OCI-LY7 (cell line): ENCODE data around the gene PRAF2. TPM values are rescaled to one million over a fixed set of nuclear protein-coding genes. Genes with fewer than 3 reads are reported as not detected.

Experiments
- BruUV-seq: library from RNA; stranded (reverse); fragments of 400-500 nt; replicated peaks from 2 replicates; lab custom pipeline; 2021; lab: Mats Ljungman, UMichigan
- CTCF ChIA-PET: fragments of 300-600 bp; sonication (Branson Sonifier 250); formaldehyde crosslinking; loops from one replicate; lab custom pipeline; 2022; ENCODE audit warnings: antibody characterized with exemption; ENCODE audit not compliant: unreplicated experiment; lab: Charles Lee
- POLR2A ChIA-PET: fragments of 300-600 bp; sonication (Branson Sonifier 250); formaldehyde crosslinking; loops from one replicate; lab custom pipeline; 2022; ENCODE audit warnings: antibody characterized with exemption; lab: Charles Lee
- DNase-seq: peaks from one replicate; pipeline ENCODE4 v3.0.0-alpha.2; 2015; ENCODE audit warnings: low spot score
- H2AFZ ChIP-seq: fragments of 200-600 bp; sonication (generic), shearing (Covaris generic); 2 replicates; pipeline ENCODE4 v1.6.1; 2014; ENCODE audit warnings: mild to moderate bottlenecking, antibody characterized with exemption, low read length, moderate library complexity
- H3K27ac ChIP-seq: fragments of 200-600 bp; sonication (generic); 2 replicates; pipeline ENCODE4 v1.5.1; 2014; ENCODE audit warnings: mixed run types, low read depth, mild to moderate bottlenecking, moderate library complexity, low read length, inconsistent platforms; ENCODE audit not compliant: poor library complexity, severe bottlenecking
- H3K36me3 ChIP-seq: fragments of 200-600 bp; sonication (generic); 2 replicates; pipeline ENCODE4 v1.6.1; 2014; ENCODE audit warnings: mild to moderate bottlenecking, antibody characterized with exemption, low read length, moderate library complexity, mixed read lengths; ENCODE audit not compliant: insufficient read depth
- H3K4me1 ChIP-seq: fragments of 200-600 bp; sonication (generic); 2 replicates; pipeline ENCODE4 v1.5.1; 2014; ENCODE audit warnings: mild to moderate bottlenecking, low read length; ENCODE audit not compliant: insufficient read depth, poor library complexity, severe bottlenecking
- H3K4me2 ChIP-seq: fragments of 200-600 bp; sonication (generic); 2 replicates; pipeline ENCODE4 v1.6.1; 2014; ENCODE audit warnings: mild to moderate bottlenecking, low read length
- H3K4me3 ChIP-seq: fragments of 200-600 bp; sonication (generic); 2 replicates; pipeline ENCODE4 v1.5.1; 2014; ENCODE audit warnings: mild to moderate bottlenecking, low read depth, low read length; ENCODE audit not compliant: poor library complexity, severe bottlenecking
- H3K79me2 ChIP-seq: fragments of 200-600 bp; sonication (generic); 2 replicates; pipeline ENCODE4 v1.6.1; 2016; ENCODE audit warnings: low read depth, mild to moderate bottlenecking, low read length, moderate library complexity, mixed read lengths; ENCODE audit not compliant: insufficient read depth
- H3K9me2 ChIP-seq: fragments of 200-600 bp; sonication (generic); 2 replicates; pipeline ENCODE4 v1.6.1; 2016; ENCODE audit warnings: mild to moderate bottlenecking, low read length, mixed read lengths; ENCODE audit not compliant: insufficient read depth
- H3K9me3 ChIP-seq: fragments of 200-600 bp; sonication (generic); 2 replicates; pipeline ENCODE4 v1.6.1; 2014; ENCODE audit warnings: mild to moderate bottlenecking, mixed run types, low read length, mixed read lengths
- H4K20me1 ChIP-seq: fragments of 200-600 bp; sonication (generic); 2 replicates; pipeline ENCODE4 v1.6.1; 2014; ENCODE audit warnings: mild to moderate bottlenecking, antibody characterized with exemption, low read length, moderate library complexity, mixed read lengths; ENCODE audit not compliant: insufficient read depth
- EZH2phosphoT487 ChIP-seq: fragments of 200-600 bp; sonication (generic); IDR thresholded peaks from 2 replicates; pipeline ENCODE4 v1.6.1; 2018; ENCODE audit warnings: low read depth, borderline replicate concordance, mild to moderate bottlenecking, mixed run types, antibody characterized with exemption, low read length, moderate library complexity, mixed read lengths
- intact Hi-C: fragments of 100-400 bp; cut with micrococcal nuclease; formaldehyde crosslinking; loops from one replicate; pipeline ENCODE4 v1.10.0; 2022; ENCODE audit not compliant: unreplicated experiment
- total RNA-seq, 2 experiments: library from RNA; depleted of rRNA in 1 of 2; stranded (reverse); fragments of >200 nt in 1 of 2; shearing (Covaris generic) in 1 of 2; gene quantifications; 2 replicates each; pipeline ENCODE4 v1.2.3, GENCODE V29; 2014 to 2022
- TF ChIP-seq, protein P1 (sequence below): fragments of 200-600 bp; sonication (generic); conservative IDR thresholded peaks from 2 replicates; pipeline ENCODE4 v1.5.1; 2014; ENCODE audit warnings: mild to moderate bottlenecking, antibody characterized with exemption, low read length, moderate library complexity, mixed read lengths

Gene PRAF2
- total RNA-seq, 2 experiments from 2014 or later: 2.3 to 20.3 TPM

DNA sequence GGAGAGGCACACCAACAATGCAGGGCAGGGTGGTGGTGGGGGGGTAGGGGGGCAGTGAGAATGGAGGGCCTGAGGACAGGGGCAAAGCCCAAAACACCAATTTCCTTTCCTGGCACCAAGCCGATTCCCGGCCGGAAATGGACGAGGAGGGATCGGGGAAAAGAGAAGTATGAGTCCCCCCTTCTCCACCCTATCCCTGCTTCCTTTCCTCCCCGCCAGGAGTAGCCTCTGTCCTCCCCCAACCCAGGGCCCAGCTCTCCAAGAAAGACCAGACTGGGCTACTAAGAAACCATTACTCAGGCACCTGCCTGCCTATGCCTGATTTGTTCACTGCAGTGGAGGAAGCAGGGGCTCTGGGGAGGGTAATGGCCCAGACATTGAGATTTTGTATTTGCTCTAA, 14.6 kb downstream of the PRAF2 start:
- no peak for DNase-seq
- intact Hi-C loops: no loop called here
- Histone ChIP-seq H3K36me3 (no peaks in the 10 kb centered on the region), H2AFZ (no peak overlapping the region), H3K4me2 (no peak overlapping the region), H3K79me2 (no peaks in the 10 kb centered on the region), H3K9me2 (no peaks in the 10 kb centered on the region), H3K4me3 (no peak overlapping the region), H3K27ac (no peak overlapping the region), H3K4me1 (no peaks in the 10 kb centered on the region), H4K20me1 (no peaks in the 10 kb centered on the region), H3K9me3 (no peaks in the 10 kb centered on the region)
- ChIA-PET CTCF (no interaction called here), POLR2A (no interaction called here)
- BruUV-seq: no TSS peak
- no peak for TF ChIP-seq EZH2phosphoT487
- TF ChIP-seq, protein P1, sequence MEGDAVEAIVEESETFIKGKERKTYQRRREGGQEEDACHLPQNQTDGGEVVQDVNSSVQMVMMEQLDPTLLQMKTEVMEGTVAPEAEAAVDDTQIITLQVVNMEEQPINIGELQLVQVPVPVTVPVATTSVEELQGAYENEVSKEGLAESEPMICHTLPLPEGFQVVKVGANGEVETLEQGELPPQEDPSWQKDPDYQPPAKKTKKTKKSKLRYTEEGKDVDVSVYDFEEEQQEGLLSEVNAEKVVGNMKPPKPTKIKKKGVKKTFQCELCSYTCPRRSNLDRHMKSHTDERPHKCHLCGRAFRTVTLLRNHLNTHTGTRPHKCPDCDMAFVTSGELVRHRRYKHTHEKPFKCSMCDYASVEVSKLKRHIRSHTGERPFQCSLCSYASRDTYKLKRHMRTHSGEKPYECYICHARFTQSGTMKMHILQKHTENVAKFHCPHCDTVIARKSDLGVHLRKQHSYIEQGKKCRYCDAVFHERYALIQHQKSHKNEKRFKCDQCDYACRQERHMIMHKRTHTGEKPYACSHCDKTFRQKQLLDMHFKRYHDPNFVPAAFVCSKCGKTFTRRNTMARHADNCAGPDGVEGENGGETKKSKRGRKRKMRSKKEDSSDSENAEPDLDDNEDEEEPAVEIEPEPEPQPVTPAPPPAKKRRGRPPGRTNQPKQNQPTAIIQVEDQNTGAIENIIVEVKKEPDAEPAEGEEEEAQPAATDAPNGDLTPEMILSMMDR: no peak

DNA sequence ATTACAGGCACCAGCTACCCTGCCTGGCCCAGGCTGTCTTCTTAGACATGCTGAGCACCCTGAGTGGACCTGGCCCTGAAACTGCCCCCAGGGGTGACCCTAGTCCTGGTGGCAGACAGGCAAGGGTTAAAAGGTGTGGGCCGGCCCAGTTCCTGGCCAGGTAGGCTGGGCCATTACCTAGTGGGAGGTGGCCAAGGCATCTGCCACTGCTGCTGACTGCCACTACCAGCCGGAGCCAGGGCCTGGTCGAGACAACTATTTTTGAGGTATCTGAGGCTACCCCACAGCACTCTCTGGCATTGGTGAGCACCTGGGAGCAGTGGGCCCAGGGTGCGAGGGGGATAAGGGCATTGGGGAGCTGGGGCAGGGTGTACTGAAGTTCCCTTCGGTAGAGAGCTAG, 15.0 kb downstream of the PRAF2 start, which contains the start of gene CCDC120:
Gene CCDC120, plus strand, starts transcription at position 206 of the 400 bp plus-strand sequence. CDS start 3,043 bp downstream, outside the sequence.
- Histone ChIP-seq H3K9me3 (no peaks in the 10 kb centered on the region), H3K36me3 (no peaks in the 10 kb centered on the region), H3K79me2 (no peaks in the 10 kb centered on the region), H3K4me2 (no peak within 1 kb of the TSS), H4K20me1 (no peaks in the 10 kb centered on the region), H3K4me3 (no peak within 1 kb of the TSS), H2AFZ (no peak within 1 kb of the TSS), H3K9me2 (no peaks in the 10 kb centered on the region), H3K27ac (no peak within 1 kb of the TSS), H3K4me1 (no peaks in the 10 kb centered on the region)
- no TSS peak for BruUV-seq
- no peak for DNase-seq
- intact Hi-C loops: no loop called here
- POLR2A ChIA-PET: no interaction called here
- CTCF ChIA-PET: no interaction called here
- TF ChIP-seq, protein P1: no peak
- TF ChIP-seq EZH2phosphoT487: no peak

DNA sequence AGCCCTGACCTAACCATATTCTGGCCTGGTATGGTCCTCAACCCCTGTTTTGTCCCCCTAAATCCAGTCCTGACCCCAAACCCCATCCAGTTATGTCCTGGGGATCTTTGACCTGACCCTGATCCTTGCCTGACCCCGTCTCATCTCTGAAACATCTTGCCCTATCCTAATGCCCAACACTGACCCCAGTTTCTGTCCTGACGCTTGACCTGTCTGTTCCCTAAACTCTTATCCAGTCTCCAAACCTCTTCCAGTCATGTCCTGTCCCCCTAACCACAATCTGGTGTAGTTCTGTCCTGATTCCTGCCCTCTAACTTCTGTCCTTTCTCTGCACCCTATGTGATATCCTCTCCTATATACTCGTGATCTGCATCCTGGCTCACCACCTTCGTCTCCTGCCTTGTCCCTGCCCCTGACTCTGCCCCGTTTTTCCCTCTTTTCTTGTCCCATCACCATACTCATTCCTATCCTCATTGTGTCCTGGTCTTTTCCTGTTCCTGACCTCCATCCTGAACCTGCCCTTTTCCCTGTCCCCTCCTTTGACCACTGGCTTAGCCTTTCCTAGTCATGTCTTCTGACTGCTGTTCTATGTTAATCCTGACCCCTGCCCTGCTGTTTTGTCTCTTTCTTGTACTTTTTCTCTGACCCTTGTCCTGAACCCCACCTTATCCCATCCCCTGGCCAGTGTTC, 19.6 kb downstream of the PRAF2 start:
- ChIA-PET POLR2A (no interaction called here), CTCF (no interaction called here)
- H3K79me2 ChIP-seq: no peaks in the 10 kb centered on the region
- H3K4me2 ChIP-seq: peak overlapping the region; percentile 59
- no peak for DNase-seq
- H3K4me1 ChIP-seq: no peaks in the 10 kb centered on the region
- H3K9me2 ChIP-seq: no peaks in the 10 kb centered on the region
- peak overlapping the region; percentile 68 for H3K4me3 ChIP-seq
- intact Hi-C loops: no loop called here
- H3K36me3 ChIP-seq: no peaks in the 10 kb centered on the region
- peak overlapping the region; percentile 55; the same call in 1 of the 2 replicates for H2AFZ ChIP-seq
- no peak for TF ChIP-seq EZH2phosphoT487
- TF ChIP-seq, protein P1: no peak
- no peak overlapping the region for H3K27ac ChIP-seq
- BruUV-seq: no TSS peak
- no peaks in the 10 kb centered on the region for H3K9me3 ChIP-seq
- no peaks in the 10 kb centered on the region for H4K20me1 ChIP-seq
